ENCODE measurements around the gene SPINK4. TPM values are rescaled to one million over a fixed set of nuclear protein-coding genes. Genes with fewer than 3 reads are reported as not detected.

SPINK4 gene
- total RNA-seq, 1 experiment from 2014 or later: not detected

GRCh38 chr9:33227008-33227398, 13.0 kb upstream of the SPINK4 start:
- POLR2A ChIA-PET: interaction anchor here (1.6 kb wide), 1 partner anchor 202 kb away, joined by 3 read pairs; the partner anchor contains the start of gene DNAJA1
- no peaks in the 10 kb centered on the region for H3K36me3 ChIP-seq (ENCODE audit: control insufficient read depth in 1 of 2, insufficient read depth in 2 of 2, low read length in 2 of 2)
- H3K4me1 ChIP-seq (ENCODE audit: control insufficient read depth in 1 of 2, insufficient read depth in 2 of 2, low read length in 2 of 2): peaks cover 28 to 41% of the 10 kb centered on the region in 2 experiments
- BruUV-seq (replicated peaks): no TSS peak
- intact Hi-C loops (cut with micrococcal nuclease): loop anchor here (10.0 kb wide), 1 partner anchor 642 kb away; no protein-coding TSS in a partner anchor
- H3K4me3 ChIP-seq (replicated peaks in 1 of 2; ENCODE audit: low read depth in 1 of 2, low read length in 2 of 2): no peak overlapping the region
- no peak overlapping the region for H3K4me2 ChIP-seq (ENCODE audit: low read length)
- H3K9me2 ChIP-seq (ENCODE audit: insufficient read depth): no peaks in the 10 kb centered on the region
- ATAC-seq (no peak), DNase-seq (ENCODE audit: low read depth, low spot score) (no peak)
- H3K9ac ChIP-seq (ENCODE audit: low read length): no peak overlapping the region
- CTCF ChIA-PET: interaction anchor here (1.0 to 2.0 kb wide), 8 partner anchors 7 to 847 kb away, joined by 3 to 6 read pairs (median 4); partner anchors contain the start of gene SMU1
- no peaks in the 10 kb centered on the region for H3K79me2 ChIP-seq (ENCODE audit: insufficient read depth, low read length)
- TF ChIP-seq ATF3 (IDR thresholded peaks at IDR 0.05) (no peak), CBX3 (IDR thresholded peaks at IDR 0.05; ENCODE audit: low read depth) (no peak), ZFX (IDR thresholded peaks at IDR 0.05) (no peak), YY1 (IDR thresholded peaks at IDR 0.05; ENCODE audit: extremely low read depth, insufficient replicate concordance, low read depth, low read length) (no peak), ZNF274 (IDR thresholded peaks at IDR 0.05; ENCODE audit: low read depth, low read length) (no peak), SRF (IDR thresholded peaks at IDR 0.05; ENCODE audit: low read depth) (no peak), SIN3A (IDR thresholded peaks at IDR 0.05; ENCODE audit: low read depth) (no peak), EZH2 (IDR thresholded peaks at IDR 0.05) (no peak), MAX (IDR thresholded peaks at IDR 0.05) (no peak), RAD21 (IDR thresholded peaks at IDR 0.05; ENCODE audit: low read depth) (no peak), FOSL1 (IDR thresholded peaks at IDR 0.05; ENCODE audit: low read depth) (no peak), POLR2AphosphoS5 (IDR thresholded peaks at IDR 0.05; ENCODE audit: low read depth, low read length) (no peak), CTCF (IDR thresholded peaks at IDR 0.05 in 2 of 3, conservative IDR thresholded peaks at IDR 0.05 in 1 of 3; ENCODE audit: borderline replicate concordance in 1 of 3, insufficient read depth in 1 of 3, low read depth in 2 of 3, low read length in 2 of 3) (no peak), POLR2A (IDR thresholded peaks at IDR 0.05; ENCODE audit: borderline replicate concordance, extremely low read depth, insufficient read depth, insufficient read length) (no peak), EGR1 (IDR thresholded peaks at IDR 0.05; ENCODE audit: low read depth) (no peak), EZH2phosphoT487 (IDR thresholded peaks at IDR 0.05; ENCODE audit: borderline replicate concordance) (no peak), TCF7L2 (IDR thresholded peaks at IDR 0.05; ENCODE audit: borderline replicate concordance, extremely low read depth, insufficient read depth, insufficient read length) (no peak)
- H4K20me1 ChIP-seq (ENCODE audit: insufficient read depth): no peaks in the 10 kb centered on the region
- no peak overlapping the region for H3K27ac ChIP-seq (ENCODE audit: low read depth, low read length)
- H3K27me3 ChIP-seq (ENCODE audit: insufficient read depth, low read length): no peaks in the 10 kb centered on the region
- no peak overlapping the region for H2AFZ ChIP-seq (ENCODE audit: low read depth, low read length, poor library complexity, severe bottlenecking)
- RAD21 ChIA-PET (ENCODE audit: low non-redundant PET in 1 of 2, low total read pairs in 2 of 2, uncharacterized antibody in 2 of 2, unreplicated experiment in 2 of 2): interaction anchor here (0.6 kb wide), 2 partner anchors 11 to 293 kb away, joined by 3 to 4 read pairs; no protein-coding TSS in a partner anchor
- no peaks in the 10 kb centered on the region for H3K9me3 ChIP-seq (ENCODE audit: control insufficient read depth in 1 of 2, insufficient read depth in 1 of 2, low read depth in 1 of 2, low read length in 2 of 2)

Data from HCT116 (cell line).